LNCAP (cell line): ENCODE measurements around the gene RNF112.

Experiments
- TF ChIP-seq, protein P1 (sequence below): fragments of 450-650 bp; IDR thresholded peaks from 2 replicates; pipeline ENCODE4 v1.5.1; 2017; ENCODE audit warnings: mild to moderate bottlenecking

The RNF112 gene

DNA sequence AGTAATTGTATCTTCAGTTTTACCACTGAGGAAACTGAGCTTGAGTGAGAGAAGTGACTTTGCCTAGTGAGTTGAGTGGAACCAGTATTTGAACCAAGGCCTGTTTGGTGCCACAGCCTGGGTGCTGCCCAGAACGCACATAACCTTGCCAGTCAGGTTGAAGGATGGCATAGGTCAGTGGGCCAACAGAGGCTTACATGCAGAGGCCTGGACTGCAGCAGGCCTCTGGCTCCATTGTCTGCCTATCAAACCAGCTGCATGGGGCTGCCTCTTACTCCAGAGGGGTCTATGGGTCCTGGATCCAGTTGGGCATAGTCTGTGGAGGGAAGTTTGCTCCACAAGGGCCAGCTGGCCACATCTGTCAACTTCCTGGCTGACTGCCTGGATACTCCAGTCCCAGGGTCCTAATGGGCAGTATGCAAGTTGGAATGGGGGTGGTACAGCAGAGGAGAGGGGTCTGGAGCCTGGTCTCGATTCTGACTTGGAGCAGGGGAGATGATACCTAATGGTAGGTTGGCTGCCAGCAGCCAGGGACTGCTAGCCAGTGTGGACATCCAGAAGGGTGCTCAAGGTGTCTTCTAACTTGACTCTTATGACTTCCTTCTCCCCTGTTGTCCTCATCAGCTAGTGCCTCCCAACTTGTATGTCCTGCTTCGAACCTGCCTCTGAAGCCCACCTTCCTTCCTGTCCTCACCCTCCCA lies 11.1 kb upstream of the RNF112 start:
- TF ChIP-seq, protein P1, sequence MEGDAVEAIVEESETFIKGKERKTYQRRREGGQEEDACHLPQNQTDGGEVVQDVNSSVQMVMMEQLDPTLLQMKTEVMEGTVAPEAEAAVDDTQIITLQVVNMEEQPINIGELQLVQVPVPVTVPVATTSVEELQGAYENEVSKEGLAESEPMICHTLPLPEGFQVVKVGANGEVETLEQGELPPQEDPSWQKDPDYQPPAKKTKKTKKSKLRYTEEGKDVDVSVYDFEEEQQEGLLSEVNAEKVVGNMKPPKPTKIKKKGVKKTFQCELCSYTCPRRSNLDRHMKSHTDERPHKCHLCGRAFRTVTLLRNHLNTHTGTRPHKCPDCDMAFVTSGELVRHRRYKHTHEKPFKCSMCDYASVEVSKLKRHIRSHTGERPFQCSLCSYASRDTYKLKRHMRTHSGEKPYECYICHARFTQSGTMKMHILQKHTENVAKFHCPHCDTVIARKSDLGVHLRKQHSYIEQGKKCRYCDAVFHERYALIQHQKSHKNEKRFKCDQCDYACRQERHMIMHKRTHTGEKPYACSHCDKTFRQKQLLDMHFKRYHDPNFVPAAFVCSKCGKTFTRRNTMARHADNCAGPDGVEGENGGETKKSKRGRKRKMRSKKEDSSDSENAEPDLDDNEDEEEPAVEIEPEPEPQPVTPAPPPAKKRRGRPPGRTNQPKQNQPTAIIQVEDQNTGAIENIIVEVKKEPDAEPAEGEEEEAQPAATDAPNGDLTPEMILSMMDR, result no peak

DNA sequence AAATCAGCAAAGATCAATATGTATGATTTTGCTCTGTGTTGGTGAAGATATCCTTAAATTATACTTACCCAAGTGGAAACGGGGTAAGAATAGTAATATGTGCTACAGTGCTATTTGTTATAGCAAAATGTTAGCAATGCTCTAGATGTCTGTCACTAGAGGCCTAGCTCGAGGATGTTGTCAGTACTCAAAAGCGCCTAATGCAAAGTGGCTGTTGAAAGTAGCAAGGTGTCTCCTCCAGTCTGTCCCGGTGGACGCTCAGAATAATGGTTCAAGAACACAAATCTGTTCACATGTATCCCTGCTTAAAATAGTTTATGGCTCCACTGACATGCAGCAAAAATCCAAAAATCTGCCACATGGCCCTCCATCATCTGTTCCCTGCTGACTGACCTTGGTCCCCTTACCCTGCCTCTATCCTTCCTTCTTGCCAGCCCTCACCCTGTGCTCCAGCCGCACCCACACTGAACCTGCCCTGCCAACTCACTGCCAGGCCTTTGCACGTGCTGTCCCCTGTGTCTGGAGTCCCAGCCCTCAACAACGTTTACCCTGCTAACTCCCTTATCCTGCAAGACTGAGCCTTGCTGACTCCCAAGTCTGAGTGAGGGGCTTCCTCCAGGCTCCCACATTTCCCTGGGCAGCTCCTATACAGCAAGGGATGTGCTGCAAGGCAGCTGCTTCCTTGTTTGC lies 9.6 kb upstream of the RNF112 start:
- TF ChIP-seq, protein P1, result no peak

DNA sequence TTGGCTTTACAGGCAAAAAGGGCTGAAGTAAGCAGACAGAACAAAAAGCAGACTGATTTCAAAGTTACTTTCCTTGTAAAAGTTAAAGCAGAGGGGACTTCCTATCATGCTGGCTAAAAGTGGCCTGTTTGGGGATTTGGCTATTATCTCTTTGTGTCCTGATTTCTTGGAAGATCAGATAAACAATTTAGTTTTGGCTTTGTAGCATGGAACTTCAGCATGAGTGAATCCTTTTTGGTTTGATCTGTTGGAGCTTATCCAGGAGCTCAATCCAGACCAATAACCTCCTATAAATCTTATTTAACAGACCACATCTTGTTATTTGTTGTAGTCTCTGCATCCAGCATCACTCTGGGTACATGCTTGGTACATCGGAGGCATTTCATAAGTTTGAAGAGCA lies 8.9 kb upstream of the RNF112 start:
- TF ChIP-seq, protein P1, result no peak

DNA sequence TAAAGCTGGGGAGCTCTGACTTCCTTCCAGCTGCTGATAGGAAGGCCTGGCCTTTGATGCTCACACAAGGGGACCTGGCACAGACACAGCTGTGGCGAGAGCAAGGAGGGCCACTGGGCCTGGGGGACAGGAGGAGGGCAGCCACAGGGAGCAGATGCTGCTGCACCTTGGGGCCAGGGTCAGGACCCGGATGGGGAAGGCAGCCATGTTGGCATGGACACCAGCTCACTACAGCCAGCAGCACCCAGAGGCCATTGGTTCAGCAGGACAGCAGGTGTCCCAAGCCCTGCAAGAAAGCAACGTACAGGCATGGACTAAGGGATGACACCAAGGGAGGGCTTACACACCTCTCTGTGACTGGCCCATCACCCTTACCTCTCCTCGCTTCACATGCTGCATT lies 8.0 kb upstream of the RNF112 start:
- TF ChIP-seq, protein P1, result no peak

DNA sequence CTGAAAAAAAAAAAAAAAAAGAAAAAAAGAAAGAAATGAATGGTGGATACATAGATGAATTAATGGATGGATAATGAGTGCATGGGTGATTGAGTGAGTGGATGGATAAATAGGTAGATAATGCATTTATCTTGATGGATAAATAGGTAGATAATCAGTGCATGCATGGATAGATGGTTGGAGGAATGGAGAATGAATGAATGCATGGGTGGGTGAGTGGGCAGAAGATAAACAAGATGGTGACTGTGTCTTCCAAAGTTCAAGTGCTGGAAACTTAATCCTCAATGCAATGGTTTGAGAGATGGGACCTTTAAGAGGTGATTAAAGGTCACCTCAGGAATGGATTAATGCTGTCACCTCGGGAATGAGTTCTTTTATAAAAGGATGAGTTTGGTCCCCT lies 6.8 kb upstream of the RNF112 start:
- TF ChIP-seq, protein P1, result no peak

DNA sequence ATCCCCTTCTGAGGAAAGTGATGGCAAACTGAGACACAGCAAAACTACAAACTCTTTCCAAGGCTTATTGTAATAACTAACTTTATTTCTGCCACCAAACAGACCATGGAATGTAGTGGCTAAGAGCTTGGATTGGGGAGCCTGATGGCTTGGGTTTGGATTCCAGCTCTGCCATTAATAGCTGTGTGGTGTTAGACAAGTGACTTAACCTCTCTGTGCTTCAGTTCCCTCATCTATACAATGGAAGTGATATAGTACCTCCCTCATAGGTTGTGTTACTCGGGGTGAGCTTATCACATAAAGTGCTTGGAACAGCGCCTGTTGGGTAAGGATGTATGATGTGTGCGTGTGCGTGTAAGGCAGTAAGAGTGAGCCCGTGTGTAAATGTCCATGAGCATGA lies 5.9 kb upstream of the RNF112 start:
- TF ChIP-seq, protein P1, result no peak

DNA sequence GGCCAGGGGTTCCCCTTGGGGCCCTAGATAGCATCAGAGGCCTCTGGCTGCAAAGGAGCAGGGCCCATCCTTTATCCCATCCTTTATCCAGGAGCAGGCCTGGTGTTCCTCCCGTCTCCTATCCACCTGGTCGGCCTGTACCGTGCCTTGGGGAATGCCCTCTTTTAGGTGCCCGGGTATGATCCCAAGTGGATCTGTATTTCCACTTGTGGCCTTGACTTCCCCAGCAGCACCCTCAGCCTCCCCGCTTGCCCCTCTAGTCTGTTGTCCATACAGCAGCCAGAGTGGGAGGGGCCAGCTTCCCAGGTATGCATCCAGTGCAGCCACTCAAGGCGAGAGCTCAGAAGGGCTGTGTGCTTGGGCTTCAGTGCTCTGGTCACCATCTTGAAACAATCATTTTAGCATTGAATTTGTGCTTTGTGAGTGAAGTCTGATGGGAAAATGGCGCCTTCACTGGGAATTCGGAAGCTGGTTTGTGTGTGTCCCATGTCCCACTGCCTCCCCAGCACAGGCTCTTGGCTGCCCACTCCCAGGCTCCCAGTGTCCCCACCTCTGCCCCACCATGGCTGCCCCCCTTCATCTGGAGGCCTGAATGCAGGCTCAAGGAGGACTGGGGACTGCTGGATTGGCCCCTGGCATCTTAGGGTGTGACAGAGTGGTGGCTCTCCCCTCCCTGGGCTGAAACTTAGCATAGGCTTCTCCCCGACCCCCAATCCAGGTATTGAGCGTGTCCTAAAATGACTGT lies 3.3 kb upstream of the RNF112 start:
- TF ChIP-seq, protein P1, result no peak
